Activated T-helper 1 cell treated with anti-CD3 and anti-CD28 coated beads, Interleukin-12 subunit alpha, Interleukin-12 subunit beta, Interleukin-2, Interleukin-4 antibody, amounts not matched to agents 30 ng/mL and 10 ng/mL and 1 ng/mL, durations not matched to agents 14 hours and 24 hours and 36 hours (primary cell): ENCODE data around the gene TMEM178B. TPM values are rescaled to one million over a fixed set of nuclear protein-coding genes. Genes with fewer than 3 reads are reported as not detected.

Experiments used
- DNase-seq: peaks from one replicate; pipeline ENCODE4 v3.0.0; 2021; ENCODE audit warnings: low spot score
- H3K27ac Mint-ChIP-seq: one replicate; pipeline ENCODE4 v1.8.0; 2021; ENCODE audit warnings: mild to moderate bottlenecking, mixed read lengths
- H3K27me3 Mint-ChIP-seq: one replicate; pipeline ENCODE4 v1.8.0; 2022; ENCODE audit warnings: mild to moderate bottlenecking, moderate library complexity, mixed read lengths; ENCODE audit not compliant: insufficient read depth
- H3K36me3 Mint-ChIP-seq: one replicate; pipeline ENCODE4 v1.8.0; 2021; ENCODE audit warnings: low read depth, mixed read lengths
- H3K4me1 Mint-ChIP-seq: one replicate; pipeline ENCODE4 v1.8.0; 2021; ENCODE audit warnings: low read depth, mixed read lengths
- H3K4me3 Mint-ChIP-seq: one replicate; pipeline ENCODE4 v1.8.0; 2021; ENCODE audit warnings: mild to moderate bottlenecking, moderate library complexity, mixed read lengths
- H3K9me3 Mint-ChIP-seq: one replicate; pipeline ENCODE4 v1.8.0; 2021; ENCODE audit warnings: mixed read lengths
- intact Hi-C: fragments of 100-400 bp; cut with micrococcal nuclease; formaldehyde crosslinking; loops from one replicate; pipeline ENCODE4 v1.15.1; 2024
- total RNA-seq: library from RNA; stranded (reverse); gene quantifications from 2 replicates; pipeline ENCODE4 v1.2.3, GENCODE V29; 2022

The TMEM178B gene
- total RNA-seq, 1 donor from 2014 or later = 2.5 TPM

DNA sequence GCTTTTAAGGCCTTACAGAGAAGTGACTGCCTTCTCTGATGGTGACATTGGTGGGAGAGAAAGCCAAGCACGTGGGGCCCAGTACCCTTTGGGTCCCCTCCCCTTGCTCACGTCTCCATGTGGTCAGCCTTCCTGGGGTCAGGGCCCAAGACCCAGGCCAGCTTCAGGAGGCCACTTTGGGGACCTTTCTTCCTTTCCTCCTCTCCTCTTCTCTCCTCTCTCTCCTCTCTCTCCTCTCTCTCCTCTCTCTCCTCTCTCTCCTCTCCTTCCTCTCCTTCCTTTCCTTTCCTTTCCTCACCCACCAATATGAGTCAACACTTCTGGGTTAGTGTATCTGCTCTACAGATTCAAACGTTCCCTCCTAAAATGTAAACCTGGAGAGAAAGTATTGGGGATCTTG lies 380.5 kb downstream of the TMEM178B start:
- Mint-ChIP-seq H3K27me3 (peaks cover 11% of the 10 kb centered on the region), H3K27ac (no peak overlapping the region), H3K9me3 (no peaks in the 10 kb centered on the region), H3K4me1 (no peaks in the 10 kb centered on the region), H3K36me3 (no peaks in the 10 kb centered on the region), H3K4me3 (no peak overlapping the region)
- intact Hi-C loops = no loop called here
- DNase-seq = no peak

GRCh38 chr7:141455723-141456122 lies 381.9 kb downstream of the TMEM178B start:
- Mint-ChIP-seq H3K9me3 (no peaks in the 10 kb centered on the region), H3K27ac (no peak overlapping the region), H3K4me3 (no peak overlapping the region), H3K36me3 (no peaks in the 10 kb centered on the region), H3K27me3 (peaks cover 13% of the 10 kb centered on the region), H3K4me1 (no peaks in the 10 kb centered on the region)
- no peak for DNase-seq
- intact Hi-C loops = no loop called here

GRCh38 chr7:141456298-141456697 lies 382.4 kb downstream of the TMEM178B start:
- H3K27ac Mint-ChIP-seq = no peak overlapping the region
- H3K27me3 Mint-ChIP-seq = peaks cover 11% of the 10 kb centered on the region
- no peaks in the 10 kb centered on the region for H3K36me3 Mint-ChIP-seq
- H3K4me1 Mint-ChIP-seq = no peaks in the 10 kb centered on the region
- no peak overlapping the region for H3K4me3 Mint-ChIP-seq
- no peaks in the 10 kb centered on the region for H3K9me3 Mint-ChIP-seq
- intact Hi-C loops = no loop called here
- DNase-seq = no peak

- H3K27me3 Mint-ChIP-seq = peaks cover 11% of the 10 kb centered on the region
These were observed 382.8 kb downstream of the TMEM178B start for GRCh38 chr7:141456711-141457110.

GRCh38 chr7:141460781-141461715 lies 387.2 kb downstream of the TMEM178B start:
- no peak for DNase-seq
- H3K4me3 Mint-ChIP-seq = no peak overlapping the region
- peaks cover 7% of the 10 kb centered on the region for H3K27me3 Mint-ChIP-seq
- intact Hi-C loops = no loop called here
- no peaks in the 10 kb centered on the region for H3K4me1 Mint-ChIP-seq
- H3K27ac Mint-ChIP-seq = no peak overlapping the region
- no peaks in the 10 kb centered on the region for H3K36me3 Mint-ChIP-seq
- no peaks in the 10 kb centered on the region for H3K9me3 Mint-ChIP-seq

More at GRCh38 chr7:141456711-141457110, 382.8 kb downstream of the TMEM178B start:
- H3K36me3 Mint-ChIP-seq = no peaks in the 10 kb centered on the region
- no peak overlapping the region for H3K27ac Mint-ChIP-seq
- no peak overlapping the region for H3K4me3 Mint-ChIP-seq
- no peak for DNase-seq
- intact Hi-C loops = no loop called here
- H3K9me3 Mint-ChIP-seq = no peaks in the 10 kb centered on the region
- no peaks in the 10 kb centered on the region for H3K4me1 Mint-ChIP-seq

- intact Hi-C loops = no loop called here
- no peak overlapping the region for H3K4me3 Mint-ChIP-seq
These were observed 388.1 kb downstream of the TMEM178B start for GRCh38 chr7:141461924-141462323.

GRCh38 chr7:141462958-141463357 lies 389.1 kb downstream of the TMEM178B start:
- DNase-seq = no peak
- Mint-ChIP-seq H3K27me3 (peaks cover 2% of the 10 kb centered on the region), H3K36me3 (no peaks in the 10 kb centered on the region), H3K9me3 (no peaks in the 10 kb centered on the region), H3K4me1 (no peaks in the 10 kb centered on the region), H3K27ac (no peak overlapping the region), H3K4me3 (no peak overlapping the region)
- intact Hi-C loops = no loop called here

More at GRCh38 chr7:141461924-141462323, 388.1 kb downstream of the TMEM178B start:
- no peak overlapping the region for H3K27ac Mint-ChIP-seq
- no peak for DNase-seq
- peaks cover 2% of the 10 kb centered on the region for H3K27me3 Mint-ChIP-seq
- H3K4me1 Mint-ChIP-seq = no peaks in the 10 kb centered on the region
- H3K9me3 Mint-ChIP-seq = no peaks in the 10 kb centered on the region
- H3K36me3 Mint-ChIP-seq = no peaks in the 10 kb centered on the region

DNA sequence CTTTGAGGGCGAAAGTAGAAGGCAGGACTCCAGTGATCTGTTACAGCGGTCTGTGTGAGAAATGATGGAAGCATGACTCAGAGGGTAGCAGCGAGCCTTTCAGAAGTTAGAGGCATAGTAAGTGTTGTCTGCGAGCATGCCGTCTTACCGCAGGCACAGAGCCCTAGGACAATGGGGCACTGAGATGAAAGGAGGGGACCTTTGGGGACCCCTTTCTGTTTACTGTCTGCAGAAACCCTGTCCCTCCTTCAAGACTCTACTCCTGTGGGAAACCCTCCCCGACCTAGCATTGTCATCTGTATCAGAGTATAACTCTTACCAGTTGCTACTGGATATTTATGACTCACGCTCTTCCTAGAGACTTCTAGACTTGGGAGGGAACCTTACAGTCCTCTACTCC lies 390.1 kb downstream of the TMEM178B start:
- Mint-ChIP-seq H3K27me3 (peaks cover 2% of the 10 kb centered on the region), H3K4me1 (no peaks in the 10 kb centered on the region), H3K36me3 (no peaks in the 10 kb centered on the region), H3K4me3 (no peak overlapping the region), H3K9me3 (no peaks in the 10 kb centered on the region), H3K27ac (no peak overlapping the region)
- no peak for DNase-seq
- intact Hi-C loops = no loop called here

DNA sequence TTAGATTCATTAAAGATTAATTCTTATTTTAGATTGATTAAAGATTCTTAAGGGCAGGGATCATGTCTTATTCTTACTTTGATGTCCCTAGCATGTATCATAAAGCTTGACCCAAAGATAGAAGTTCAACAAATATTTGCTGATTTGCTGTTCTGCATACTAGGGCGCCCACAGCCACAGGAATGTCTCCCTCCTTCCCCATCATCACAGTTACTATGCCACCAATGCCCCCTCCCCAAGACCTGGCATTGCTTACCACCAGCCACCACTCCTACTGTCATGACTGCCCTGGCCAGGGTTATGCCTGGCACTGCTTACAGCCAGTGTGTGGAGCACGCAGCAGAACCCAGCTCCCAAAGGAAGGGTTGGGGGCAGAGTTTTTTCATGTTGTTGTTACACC lies 390.7 kb downstream of the TMEM178B start:
- H3K36me3 Mint-ChIP-seq = no peaks in the 10 kb centered on the region
- peaks cover 2% of the 10 kb centered on the region for H3K27me3 Mint-ChIP-seq
- no peak overlapping the region for H3K4me3 Mint-ChIP-seq
- H3K9me3 Mint-ChIP-seq = no peaks in the 10 kb centered on the region
- DNase-seq = no peak
- no peaks in the 10 kb centered on the region for H3K4me1 Mint-ChIP-seq
- intact Hi-C loops = no loop called here
- H3K27ac Mint-ChIP-seq = no peak overlapping the region

GRCh38 chr7:141466151-141466904 lies 392.5 kb downstream of the TMEM178B start:
- no peak overlapping the region for H3K4me3 Mint-ChIP-seq
- H3K4me1 Mint-ChIP-seq = no peaks in the 10 kb centered on the region
- no peaks in the 10 kb centered on the region for H3K9me3 Mint-ChIP-seq
- H3K27ac Mint-ChIP-seq = no peak overlapping the region
- H3K27me3 Mint-ChIP-seq = no peaks in the 10 kb centered on the region
- no peak for DNase-seq
- intact Hi-C loops = no loop called here
- no peaks in the 10 kb centered on the region for H3K36me3 Mint-ChIP-seq

DNA sequence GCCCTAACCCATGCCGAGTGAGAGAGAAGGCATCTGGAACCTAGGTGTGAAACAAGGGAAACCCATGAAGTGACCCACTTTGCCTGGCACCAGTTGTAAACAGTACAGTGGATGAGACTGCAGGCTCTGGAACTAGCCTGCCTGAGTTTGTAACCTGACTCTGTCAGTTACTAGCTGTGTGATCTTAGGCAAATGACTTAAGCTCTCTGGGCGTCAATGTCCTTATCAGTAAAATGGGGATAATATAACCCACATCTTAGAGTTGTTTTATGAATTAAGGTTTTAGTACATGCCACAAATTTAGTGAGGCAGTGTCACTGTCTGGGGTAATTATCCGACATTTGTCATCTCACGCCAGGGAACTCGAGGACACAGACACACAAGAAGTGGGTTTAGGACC lies 394.5 kb downstream of the TMEM178B start:
- intact Hi-C loops = no loop called here
- no peak overlapping the region for H3K27ac Mint-ChIP-seq

GRCh38 chr7:141475679-141476078 lies 401.8 kb downstream of the TMEM178B start:
- no peaks in the 10 kb centered on the region for H3K9me3 Mint-ChIP-seq
- H3K27me3 Mint-ChIP-seq = peaks cover 13% of the 10 kb centered on the region
- intact Hi-C loops = no loop called here
- no peak for DNase-seq
- H3K27ac Mint-ChIP-seq = no peak overlapping the region
- no peak overlapping the region for H3K4me3 Mint-ChIP-seq
- H3K36me3 Mint-ChIP-seq = no peaks in the 10 kb centered on the region
- H3K4me1 Mint-ChIP-seq = no peaks in the 10 kb centered on the region

More for the DNA sequence above, 394.5 kb downstream of the TMEM178B start:
- H3K36me3 Mint-ChIP-seq = no peaks in the 10 kb centered on the region
- no peaks in the 10 kb centered on the region for H3K4me1 Mint-ChIP-seq
- no peak for DNase-seq
- H3K9me3 Mint-ChIP-seq = no peaks in the 10 kb centered on the region
- H3K27me3 Mint-ChIP-seq = no peaks in the 10 kb centered on the region
- no peak overlapping the region for H3K4me3 Mint-ChIP-seq

- no peak for DNase-seq
- H3K36me3 Mint-ChIP-seq = no peaks in the 10 kb centered on the region
- peaks cover 19% of the 10 kb centered on the region for H3K27me3 Mint-ChIP-seq
- H3K9me3 Mint-ChIP-seq = no peaks in the 10 kb centered on the region
- no peak overlapping the region for H3K27ac Mint-ChIP-seq
- intact Hi-C loops = no loop called here
- no peak overlapping the region for H3K4me3 Mint-ChIP-seq
- peaks cover under 1% of the 10 kb centered on the region for H3K4me1 Mint-ChIP-seq
These were observed 404.0 kb downstream of the TMEM178B start for GRCh38 chr7:141477865-141478264.
